Liver (tissue), 9 donors: ENCODE measurements around the gene SELENOI. TPM values are rescaled to one million over a fixed set of nuclear protein-coding genes. Genes with fewer than 3 reads are reported as not detected.

ENCODE experiments used
- DNase-seq: peaks from one replicate; pipeline ENCODE4 v3.0.0-alpha.2; 2017; ENCODE audit warnings: low spot score
- H3K27ac ChIP-seq, 2 donors: one replicate each; pipeline ENCODE4 v1.7.0; 2013; ENCODE audit warnings: inconsistent platforms in 2 of 2, low read length in 2 of 2, control low read depth in 1 of 2, low read depth in 1 of 2, mild to moderate bottlenecking in 1 of 2
- H3K27me3 ChIP-seq, 4 donors: one replicate each; pipeline versions ENCODE4 v1.6.1 to v1.7.0; 2013; ENCODE audit warnings: low read length in 3 of 4, inconsistent platforms in 1 of 4, mild to moderate bottlenecking in 1 of 4, moderate library complexity in 1 of 4; ENCODE audit not compliant: control insufficient read depth in 4 of 4, insufficient read depth in 4 of 4
- H3K36me3 ChIP-seq, 4 donors: one replicate each; pipeline versions ENCODE4 v1.6.1 to v1.7.0; 2013; ENCODE audit warnings: low read length in 3 of 4, mild to moderate bottlenecking in 3 of 4, low read depth in 1 of 4, moderate library complexity in 1 of 4; ENCODE audit not compliant: control insufficient read depth in 4 of 4, insufficient read depth in 3 of 4
- H3K4me1 ChIP-seq, 4 donors: one replicate each; pipeline versions ENCODE4 v1.6.1 to v1.7.0; 2013; ENCODE audit warnings: low read length in 3 of 4, mild to moderate bottlenecking in 3 of 4, moderate library complexity in 1 of 4; ENCODE audit not compliant: control insufficient read depth in 4 of 4, insufficient read depth in 4 of 4
- H3K4me3 ChIP-seq, 3 donors: one replicate each; pipeline versions ENCODE4 v1.6.1 to v1.7.0; 2013; ENCODE audit warnings: low read length in 3 of 3, control low read depth in 1 of 3, low read depth in 1 of 3, mild to moderate bottlenecking in 1 of 3
- H3K9ac ChIP-seq, 2 donors: one replicate each; pipeline ENCODE4 v1.7.0; 2013; ENCODE audit warnings: low read length in 2 of 2, mild to moderate bottlenecking in 2 of 2, moderate library complexity in 2 of 2, control low read depth in 1 of 2, low read depth in 1 of 2
- H3K9me3 ChIP-seq, 4 donors: one replicate each; pipeline versions ENCODE4 v1.6.1 to v1.7.0; 2013; ENCODE audit warnings: low read length in 3 of 4; ENCODE audit not compliant: control insufficient read depth in 4 of 4
- ATF3 ChIP-seq: IDR thresholded peaks from 2 replicates; pipeline ENCODE4 v1.6.1; 2016; ENCODE audit warnings: antibody characterized with exemption
- CTCF ChIP-seq: fragments of 150-350 bp; IDR thresholded peaks from 2 replicates; pipeline ENCODE4 v1.5.1; 2017; ENCODE audit warnings: improper control_type of control experiment, low read depth, low read length; ENCODE audit not compliant: missing input control
- EGR1 ChIP-seq, 2 donors: IDR thresholded peaks; 2 replicates each; pipeline ENCODE4 v1.6.1; 2016 to 2018; ENCODE audit warnings: antibody characterized with exemption in 2 of 2, low read depth in 2 of 2
- FOXA1 ChIP-seq: IDR thresholded peaks from 2 replicates; pipeline ENCODE4 v1.6.1; 2016; ENCODE audit warnings: antibody characterized with exemption
- FOXA2 ChIP-seq: IDR thresholded peaks from 2 replicates; pipeline ENCODE4 v1.6.1; 2016; ENCODE audit warnings: antibody characterized with exemption
- GABPA ChIP-seq, 2 donors: IDR thresholded peaks in 1 of 2; conservative IDR thresholded peaks in 1 of 2; 2 replicates each; pipeline ENCODE4 v1.6.1; 2016; ENCODE audit warnings: antibody characterized with exemption in 2 of 2, mild to moderate bottlenecking in 1 of 2, moderate library complexity in 1 of 2
- HNF4A ChIP-seq, 2 donors: conservative IDR thresholded peaks; 2 replicates each; pipeline ENCODE4 v1.6.1; 2016; ENCODE audit warnings: antibody characterized with exemption in 2 of 2, mild to moderate bottlenecking in 2 of 2
- HNF4G ChIP-seq: IDR thresholded peaks from 2 replicates; pipeline ENCODE4 v1.6.1; 2016; ENCODE audit warnings: antibody characterized with exemption
- JUND ChIP-seq, 2 donors: IDR thresholded peaks; 2 replicates each; pipeline ENCODE4 v1.6.1; 2016; ENCODE audit warnings: antibody characterized with exemption in 2 of 2
- MAX ChIP-seq: IDR thresholded peaks from 2 replicates; pipeline ENCODE4 v1.6.1; 2016; ENCODE audit warnings: antibody characterized with exemption
- NR2F2 ChIP-seq: IDR thresholded peaks from 2 replicates; pipeline ENCODE4 v1.6.1; 2016; ENCODE audit warnings: antibody characterized with exemption
- RAD21 ChIP-seq, 2 donors: IDR thresholded peaks; 2 replicates each; pipeline ENCODE4 v1.6.1; 2016; ENCODE audit warnings: antibody characterized with exemption in 2 of 2, mild to moderate bottlenecking in 2 of 2
- REST ChIP-seq: IDR thresholded peaks from 2 replicates; pipeline ENCODE4 v1.6.1; 2016; ENCODE audit warnings: antibody characterized with exemption, mild to moderate bottlenecking
- RXRA ChIP-seq, 2 donors: IDR thresholded peaks; 2 replicates each; pipeline ENCODE4 v1.6.1; 2017 to 2018; ENCODE audit warnings: antibody characterized with exemption in 2 of 2, mild to moderate bottlenecking in 1 of 2
- SP1 ChIP-seq: IDR thresholded peaks from 2 replicates; pipeline ENCODE4 v1.6.1; 2018; ENCODE audit warnings: antibody characterized with exemption, mild to moderate bottlenecking
- TAF1 ChIP-seq: conservative IDR thresholded peaks from 2 replicates; pipeline ENCODE4 v1.6.1; 2016; ENCODE audit warnings: antibody characterized with exemption, mild to moderate bottlenecking
- YY1 ChIP-seq: IDR thresholded peaks from 2 replicates; pipeline ENCODE4 v1.6.1; 2016; ENCODE audit warnings: antibody characterized with exemption, mild to moderate bottlenecking
- WGBS: extraction: QIAGEN DNeasy Blood & Tissue Kit; methylation state at CpG from one replicate; pipeline ENCODE4 v1.1.7; 2013; 5-methylcytosine and 5-hydroxymethylcytosine counted together
- polyA plus RNA-seq, 2 donors: library from polyadenylated mRNA; stranded (reverse) in 1 of 2; unstranded in 1 of 2; fragments of 200-250 nt in 1 of 2; fragments of >200 nt in 1 of 2; fragmentation: Nextera tagmentation in 1 of 2; extraction: Ambion mirVana in 1 of 2; gene quantifications; one replicate each; pipeline versions ENCODE4 v1.2.1 to v1.2.3, GENCODE V29; 2013 to 2015
- total RNA-seq, 2 donors: library from RNA; depleted of rRNA; stranded (reverse); fragments of >200 nt; gene quantifications; one replicate each; pipeline ENCODE4 v1.2.3, GENCODE V29; 2014
- donor health status: healthy.
- donor health status: healthy.
- donor health status: healthy.
- donor health status: healthy.
- donor health status: healthy.

The SELENOI gene
- total and polyA plus RNA-seq, 4 donors, result 6.2 to 55.9 (median 17.5) TPM

- Histone ChIP-seq H3K4me1 (no peaks in the 10 kb centered on the region), H3K36me3 (no peaks in the 10 kb centered on the region), H3K9ac (no peak overlapping the region), H3K4me3 (no peak overlapping the region), H3K27ac (no peak overlapping the region), H3K9me3 (no peaks in the 10 kb centered on the region), H3K27me3 (peaks cover 0 to 4% (median 0%) of the 10 kb centered on the region in 4 donors)
- no peak for TF ChIP-seq HNF4G
- no peak for TF ChIP-seq FOXA1
- no peak for TF ChIP-seq JUND (IDR thresholded peaks at IDR 0.05)
- no peak for TF ChIP-seq SP1
- no peak for TF ChIP-seq YY1
- TF ChIP-seq GABPA (IDR thresholded peaks at IDR 0.05 in 1 of 2, conservative IDR thresholded peaks at IDR 0.05 in 1 of 2), result no peak
- TF ChIP-seq CTCF, result no peak
- no peak for TF ChIP-seq FOXA2
- no peak for TF ChIP-seq EGR1 (IDR thresholded peaks at IDR 0.05; ENCODE audit: low read depth in 2 of 2)
- no peak for TF ChIP-seq REST
- no peak for TF ChIP-seq NR2F2
- TF ChIP-seq HNF4A (conservative IDR thresholded peaks at IDR 0.05), result no peak
- TF ChIP-seq TAF1, result no peak
- TF ChIP-seq RAD21 (IDR thresholded peaks at IDR 0.05), result no peak
- no peak for TF ChIP-seq ATF3
- no peak for TF ChIP-seq MAX
- WGBS, result 96% methylated on average over 2 of the region's 2 CpGs
- DNase-seq, result no peak
Observed at GRCh38 chr2:26428846-26429245, 82.9 kb downstream of the SELENOI start.

GRCh38 chr2:26429779-26430578 lies 84.0 kb downstream of the SELENOI start:
- H3K27me3 ChIP-seq, result peaks cover 0 to 4% (median 0%) of the 10 kb centered on the region in 4 donors
- no peaks in the 10 kb centered on the region for H3K4me1 ChIP-seq
- 69% methylated on average over 8 of the region's 8 CpGs for WGBS
- H3K9me3 ChIP-seq, result no peaks in the 10 kb centered on the region
- no peak overlapping the region for H3K9ac ChIP-seq
- no peak overlapping the region for H3K4me3 ChIP-seq
- H3K36me3 ChIP-seq, result no peaks in the 10 kb centered on the region
- H3K27ac ChIP-seq, result no peak overlapping the region
- no peak for DNase-seq
- TF ChIP-seq REST (no peak), FOXA1 (no peak), HNF4G (no peak), CTCF (no peak), YY1 (no peak), FOXA2 (no peak), GABPA (IDR thresholded peaks at IDR 0.05 in 1 of 2, conservative IDR thresholded peaks at IDR 0.05 in 1 of 2) (no peak), SP1 (no peak), RXRA (IDR thresholded peaks at IDR 0.05) (no peak), TAF1 (no peak), EGR1 (IDR thresholded peaks at IDR 0.05; ENCODE audit: low read depth in 2 of 2) (no peak), JUND (IDR thresholded peaks at IDR 0.05) (no peak), ATF3 (no peak), HNF4A (conservative IDR thresholded peaks at IDR 0.05) (no peak), MAX (no peak)
